ENCODE data around the gene ZNF385C. TPM values are rescaled to one million over a fixed set of nuclear protein-coding genes. Genes with fewer than 3 reads are reported as not detected.

ZNF385C gene
- total RNA-seq, 4 donors from 2014 or later: 0.27 to 0.48 TPM; not detected in 2

DNA sequence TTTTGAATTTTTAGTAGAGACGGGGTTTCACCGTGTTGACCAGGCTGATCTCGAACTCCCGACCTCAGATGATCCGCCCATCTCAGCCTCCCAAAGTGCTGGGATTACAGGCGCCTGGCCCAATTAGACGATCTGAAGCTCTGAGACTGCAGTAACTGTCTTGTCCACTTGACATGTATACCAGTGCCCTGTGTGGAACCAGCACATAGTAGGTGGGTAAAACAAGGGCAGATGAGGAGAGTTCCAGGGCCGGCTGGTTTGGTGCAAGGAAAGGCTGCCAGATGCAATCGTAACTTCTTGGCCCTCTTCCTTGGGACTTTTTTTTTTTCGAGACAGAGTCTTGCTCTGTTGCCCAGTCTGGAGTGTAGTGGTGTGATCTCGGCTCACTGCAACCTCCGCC, 50.9 kb downstream of the ZNF385C start:
- no peaks in the 10 kb centered on the region for H3K36me3 ChIP-seq
- no peaks in the 10 kb centered on the region for H3K27me3 ChIP-seq
- TF ChIP-seq, protein P1, sequence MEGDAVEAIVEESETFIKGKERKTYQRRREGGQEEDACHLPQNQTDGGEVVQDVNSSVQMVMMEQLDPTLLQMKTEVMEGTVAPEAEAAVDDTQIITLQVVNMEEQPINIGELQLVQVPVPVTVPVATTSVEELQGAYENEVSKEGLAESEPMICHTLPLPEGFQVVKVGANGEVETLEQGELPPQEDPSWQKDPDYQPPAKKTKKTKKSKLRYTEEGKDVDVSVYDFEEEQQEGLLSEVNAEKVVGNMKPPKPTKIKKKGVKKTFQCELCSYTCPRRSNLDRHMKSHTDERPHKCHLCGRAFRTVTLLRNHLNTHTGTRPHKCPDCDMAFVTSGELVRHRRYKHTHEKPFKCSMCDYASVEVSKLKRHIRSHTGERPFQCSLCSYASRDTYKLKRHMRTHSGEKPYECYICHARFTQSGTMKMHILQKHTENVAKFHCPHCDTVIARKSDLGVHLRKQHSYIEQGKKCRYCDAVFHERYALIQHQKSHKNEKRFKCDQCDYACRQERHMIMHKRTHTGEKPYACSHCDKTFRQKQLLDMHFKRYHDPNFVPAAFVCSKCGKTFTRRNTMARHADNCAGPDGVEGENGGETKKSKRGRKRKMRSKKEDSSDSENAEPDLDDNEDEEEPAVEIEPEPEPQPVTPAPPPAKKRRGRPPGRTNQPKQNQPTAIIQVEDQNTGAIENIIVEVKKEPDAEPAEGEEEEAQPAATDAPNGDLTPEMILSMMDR (IDR thresholded peaks at IDR 0.05): no peak
- TF ChIP-seq POLR2A (IDR thresholded peaks at IDR 0.05) (no peak), EP300 (IDR thresholded peaks at IDR 0.05; ENCODE audit: low read depth) (no peak), POLR2AphosphoS5 (IDR thresholded peaks at IDR 0.05) (no peak)
- no peak overlapping the region for H3K4me3 ChIP-seq
- H3K27ac ChIP-seq: no peak overlapping the region
- WGBS, 2 donors (ENCODE audit: low coverage in 1 of 2): 50 to 86% methylated on average over 2 to 12 of the region's 12 CpGs
- DNase-seq: no peak
- peaks cover 0 to 14% (median 4%) of the 10 kb centered on the region in 4 donors for H3K4me1 ChIP-seq
- intact Hi-C loops (cut with DNase I; ENCODE audit: low total_unique reads) (no loop called here), in situ Hi-C loops (cut with MboI; ENCODE audit: low pct_ligation_motif_present in 1 of 4, low pct_unique_long_range_greater_than_20kb in 1 of 4, low sequenced_read_pairs in 3 of 4) (no loop called here)
- no peaks in the 10 kb centered on the region for H3K9me3 ChIP-seq

DNA sequence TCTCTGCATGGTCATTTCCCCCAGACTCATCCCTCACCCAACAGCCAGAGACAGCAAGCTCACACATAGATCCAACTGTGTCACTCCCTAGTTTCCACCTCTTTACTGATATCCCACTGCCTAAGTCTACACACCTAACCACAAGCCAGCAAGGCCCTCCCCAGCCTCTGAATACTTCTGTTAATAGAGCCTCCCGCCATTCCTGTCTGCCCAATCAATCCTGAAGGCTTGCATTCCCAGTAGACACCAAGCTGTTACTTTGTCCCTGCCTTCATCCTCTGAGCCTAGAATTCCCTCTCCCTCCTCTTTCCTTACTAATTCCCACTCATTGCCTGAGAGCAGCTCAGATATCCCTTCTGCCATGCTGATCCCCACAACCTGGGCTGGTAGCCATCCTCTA, 52.6 kb downstream of the ZNF385C start:
- no peak for DNase-seq
- Histone ChIP-seq H3K9me3 (no peaks in the 10 kb centered on the region), H3K27me3 (no peaks in the 10 kb centered on the region), H3K4me3 (no peak overlapping the region), H3K4me1 (peaks cover 0 to 9% (median under 1%) of the 10 kb centered on the region in 4 donors), H3K27ac (no peak overlapping the region), H3K36me3 (no peaks in the 10 kb centered on the region)
- TF ChIP-seq POLR2A (IDR thresholded peaks at IDR 0.05) (no peak), EP300 (IDR thresholded peaks at IDR 0.05; ENCODE audit: low read depth) (no peak), POLR2AphosphoS5 (IDR thresholded peaks at IDR 0.05) (no peak)
- TF ChIP-seq, protein P1 (IDR thresholded peaks at IDR 0.05): no peak
- WGBS, 2 donors (ENCODE audit: low coverage in 1 of 2): 88% methylated on average over 1 of the region's 1 CpG; no CpG with 5 or more reads in 1 of the 2 donors
- intact Hi-C loops (cut with DNase I; ENCODE audit: low total_unique reads) (no loop called here), in situ Hi-C loops (cut with MboI; ENCODE audit: low pct_ligation_motif_present in 1 of 4, low pct_unique_long_range_greater_than_20kb in 1 of 4, low sequenced_read_pairs in 3 of 4) (no loop called here)

DNA sequence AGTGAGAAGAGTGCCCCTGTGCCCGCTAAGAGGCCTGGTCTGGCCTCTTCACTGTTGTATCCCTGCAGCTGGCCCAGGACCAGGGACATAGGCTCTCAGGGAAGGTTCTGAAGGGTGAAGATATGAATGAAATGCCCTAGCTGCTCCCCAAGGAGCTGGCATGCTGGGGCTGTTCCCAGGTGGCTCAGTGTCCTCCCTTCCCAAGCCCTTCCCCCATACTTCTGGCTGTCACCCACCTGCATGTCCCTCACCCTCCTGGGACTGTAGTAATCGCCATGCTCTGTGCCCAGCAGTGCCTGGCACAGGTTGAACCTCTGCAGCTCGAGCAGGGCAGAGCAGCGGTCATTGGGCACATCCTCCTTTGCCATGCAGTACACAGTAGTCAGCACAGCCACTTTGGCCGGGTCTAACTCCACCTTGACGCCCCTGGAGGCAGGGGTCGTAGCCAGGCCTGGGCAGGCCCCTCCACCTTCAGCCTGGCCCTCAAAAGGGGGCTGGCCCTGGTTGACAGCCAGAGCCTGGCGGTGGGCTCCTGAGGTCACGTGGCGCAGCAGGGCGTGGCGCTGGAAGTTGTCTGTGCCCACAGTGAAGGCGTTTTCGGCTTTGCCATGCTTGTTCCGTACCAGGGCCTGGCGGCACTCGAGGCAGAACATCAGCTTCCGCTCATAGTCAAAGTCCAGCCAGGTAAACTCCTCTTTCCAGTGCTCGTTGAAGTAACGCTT, 55.5 kb downstream of the ZNF385C start:
- Histone ChIP-seq H3K36me3 (no peaks in the 10 kb centered on the region), H3K9me3 (no peaks in the 10 kb centered on the region), H3K27me3 (peaks cover 7% of the 10 kb centered on the region), H3K27ac (no peak overlapping the region), H3K4me3 (no peak overlapping the region), H3K4me1 (peaks cover 0 to 6% (median 4%) of the 10 kb centered on the region in 4 donors)
- 94% methylated on average over 18 of the region's 20 CpGs; no CpG with 5 or more reads in 1 of the 2 donors for whole genome bisulfite sequencing, 2 donors (ENCODE audit: low coverage in 1 of 2)
- intact Hi-C loops (cut with DNase I; ENCODE audit: low total_unique reads): no loop called here
- in situ Hi-C loops (cut with MboI; ENCODE audit: low pct_ligation_motif_present in 1 of 4, low pct_unique_long_range_greater_than_20kb in 1 of 4, low sequenced_read_pairs in 3 of 4): no loop called here
- no peak for TF ChIP-seq POLR2AphosphoS5 (IDR thresholded peaks at IDR 0.05)
- TF ChIP-seq EP300 (IDR thresholded peaks at IDR 0.05; ENCODE audit: low read depth): no peak
- TF ChIP-seq, protein P1 (IDR thresholded peaks at IDR 0.05): no peak
- no peak for TF ChIP-seq POLR2A (IDR thresholded peaks at IDR 0.05)
- no peak for DNase-seq

DNA sequence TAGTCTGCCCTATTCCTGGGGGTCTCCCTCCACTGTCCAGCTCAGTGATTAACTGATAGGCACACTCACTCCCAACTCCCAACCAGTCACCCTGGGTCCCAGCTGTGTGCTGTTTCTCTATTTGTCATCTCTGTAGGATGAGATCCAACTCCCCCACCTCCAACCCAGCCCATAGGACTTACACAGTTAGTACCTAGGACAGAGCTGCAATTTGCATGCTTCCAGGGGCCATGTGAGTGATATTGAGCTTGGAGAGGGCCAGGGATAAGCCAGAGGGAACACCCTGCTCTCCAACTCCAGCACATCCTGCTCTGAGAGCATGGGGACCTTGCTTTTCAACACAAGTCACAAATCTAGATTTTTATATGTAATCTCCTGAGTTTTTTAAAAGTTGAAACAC, 56.7 kb downstream of the ZNF385C start:
- H3K9me3 ChIP-seq: no peaks in the 10 kb centered on the region
- peaks cover 7% of the 10 kb centered on the region for H3K27me3 ChIP-seq
- intact Hi-C loops (cut with DNase I; ENCODE audit: low total_unique reads) (no loop called here), in situ Hi-C loops (cut with MboI; ENCODE audit: low pct_ligation_motif_present in 1 of 4, low pct_unique_long_range_greater_than_20kb in 1 of 4, low sequenced_read_pairs in 3 of 4) (no loop called here)
- TF ChIP-seq POLR2A (IDR thresholded peaks at IDR 0.05) (no peak), POLR2AphosphoS5 (IDR thresholded peaks at IDR 0.05) (no peak), EP300 (IDR thresholded peaks at IDR 0.05; ENCODE audit: low read depth) (no peak)
- TF ChIP-seq, protein P1 (IDR thresholded peaks at IDR 0.05): no peak
- no peak overlapping the region for H3K27ac ChIP-seq
- peaks cover 0 to 6% (median 4%) of the 10 kb centered on the region in 4 donors for H3K4me1 ChIP-seq
- no peak overlapping the region for H3K4me3 ChIP-seq
- H3K36me3 ChIP-seq: no peaks in the 10 kb centered on the region
- DNase-seq: no peak
